Measurements from ENCODE around the gene RAD51B.

DNA sequence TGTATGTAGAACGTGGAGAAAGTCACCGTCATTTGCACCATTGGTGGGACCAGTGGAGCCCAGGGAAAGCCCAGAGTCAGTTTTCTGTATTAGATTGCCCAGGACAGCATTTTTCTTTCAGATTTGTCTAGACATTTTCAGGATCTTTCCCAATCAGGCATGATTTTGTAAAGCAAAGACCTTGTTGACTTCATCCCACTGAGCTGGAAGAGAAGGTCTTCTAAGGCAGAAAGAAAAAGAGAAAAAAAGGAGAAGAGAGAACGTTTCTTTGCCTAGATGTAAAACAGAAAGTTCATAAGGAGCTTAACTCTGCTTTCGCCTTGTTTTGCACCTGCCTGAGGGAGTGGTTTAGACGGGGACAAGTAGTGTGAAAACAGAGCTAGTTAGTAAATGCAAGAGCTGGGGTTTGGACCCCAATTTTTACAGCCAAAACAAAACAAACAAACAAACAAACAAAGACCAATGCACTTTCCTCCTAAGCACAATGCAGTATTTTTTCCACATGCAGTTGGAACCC, 700.1 kb downstream of the RAD51B start:
- TF ChIP-seq EP300 (IDR thresholded peaks at IDR 0.05) = no peak
- TF ChIP-seq, protein P1, sequence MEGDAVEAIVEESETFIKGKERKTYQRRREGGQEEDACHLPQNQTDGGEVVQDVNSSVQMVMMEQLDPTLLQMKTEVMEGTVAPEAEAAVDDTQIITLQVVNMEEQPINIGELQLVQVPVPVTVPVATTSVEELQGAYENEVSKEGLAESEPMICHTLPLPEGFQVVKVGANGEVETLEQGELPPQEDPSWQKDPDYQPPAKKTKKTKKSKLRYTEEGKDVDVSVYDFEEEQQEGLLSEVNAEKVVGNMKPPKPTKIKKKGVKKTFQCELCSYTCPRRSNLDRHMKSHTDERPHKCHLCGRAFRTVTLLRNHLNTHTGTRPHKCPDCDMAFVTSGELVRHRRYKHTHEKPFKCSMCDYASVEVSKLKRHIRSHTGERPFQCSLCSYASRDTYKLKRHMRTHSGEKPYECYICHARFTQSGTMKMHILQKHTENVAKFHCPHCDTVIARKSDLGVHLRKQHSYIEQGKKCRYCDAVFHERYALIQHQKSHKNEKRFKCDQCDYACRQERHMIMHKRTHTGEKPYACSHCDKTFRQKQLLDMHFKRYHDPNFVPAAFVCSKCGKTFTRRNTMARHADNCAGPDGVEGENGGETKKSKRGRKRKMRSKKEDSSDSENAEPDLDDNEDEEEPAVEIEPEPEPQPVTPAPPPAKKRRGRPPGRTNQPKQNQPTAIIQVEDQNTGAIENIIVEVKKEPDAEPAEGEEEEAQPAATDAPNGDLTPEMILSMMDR (IDR thresholded peaks at IDR 0.05) = no peak
